K562 (cell line): ENCODE results near the gene ERCC1. TPM values are rescaled to one million over a fixed set of nuclear protein-coding genes. Genes with fewer than 3 reads are reported as not detected.

ENCODE experiments used
- ARID2 ChIP-seq: fragments of 450-650 bp; IDR thresholded peaks from 2 replicates; pipeline ENCODE4 v1.6.1; 2017; ENCODE audit warnings: antibody characterized with exemption, mild to moderate bottlenecking
- CBX1 ChIP-seq: sonication (generic); IDR thresholded peaks from 2 replicates; pipeline ENCODE4 v1.6.1; 2016; ENCODE audit warnings: antibody characterized with exemption, low read depth, mild to moderate bottlenecking
- E2F4 ChIP-seq: sonication (generic); formaldehyde crosslinking; IDR thresholded peaks from 2 replicates; pipeline ENCODE4 v1.8.0; 2022; ENCODE audit warnings: mild to moderate bottlenecking, low read depth, missing genetic modification reagents
- ELF1 ChIP-seq: fragments of 200-800 bp; sonication (Bioruptor generic); IDR thresholded peaks from 2 replicates; pipeline ENCODE4 v1.6.1; 2016; ENCODE audit warnings: missing genetic modification characterization, missing compliant biosample characterization
- FUS ChIP-seq: fragments of 200-400 bp; formaldehyde crosslinking; optimal IDR thresholded peaks from 2 replicates; pipeline ENCODE3; 2017; ENCODE audit warnings: low read depth, low read length
- GTF2A2 ChIP-seq: IDR thresholded peaks from 2 replicates; pipeline ENCODE4 v1.6.1; 2016; ENCODE audit warnings: mild to moderate bottlenecking, missing genetic modification characterization, missing compliant biosample characterization
- HIVEP1 ChIP-seq: fragments of 250-450 bp; sonication (Bioruptor Pico); IDR thresholded peaks from 2 replicates; pipeline ENCODE4 v1.4.0; 2020; ENCODE audit warnings: mild to moderate bottlenecking
- KLF1 ChIP-seq: fragments of 450-650 bp; IDR thresholded peaks from 2 replicates; pipeline ENCODE4 v1.6.1; 2016; ENCODE audit warnings: missing genetic modification characterization, missing compliant biosample characterization
- MBD2 ChIP-seq: sonication (generic); IDR thresholded peaks from 2 replicates; pipeline ENCODE4 v1.6.1; 2016; ENCODE audit warnings: low read depth, borderline replicate concordance
- NR1H2 ChIP-seq: sonication (generic); formaldehyde crosslinking; IDR thresholded peaks from 2 replicates; pipeline ENCODE4 v1.4.0; 2020; ENCODE audit warnings: mild to moderate bottlenecking, missing genetic modification reagents
- RBM14 ChIP-seq: fragments of 200-400 bp; formaldehyde crosslinking; IDR thresholded peaks from 2 replicates; pipeline ENCODE4 v1.6.1; 2018; ENCODE audit warnings: low read depth, mild to moderate bottlenecking, low read length, moderate library complexity, borderline replicate concordance; ENCODE audit not compliant: insufficient read depth
- RBM25 ChIP-seq: fragments of 200-400 bp; formaldehyde crosslinking; IDR thresholded peaks from 2 replicates; pipeline ENCODE4 v1.6.1; 2018; ENCODE audit warnings: low read length, low read depth, moderate library complexity; ENCODE audit not compliant: severe bottlenecking
- SRF ChIP-seq, 2 experiments: fragments of 250-450, 450-650 bp in 1 of 2; sonication (Bioruptor Pico) in 1 of 2; sonication (generic) in 1 of 2; formaldehyde crosslinking; IDR thresholded peaks; 2 replicates each; pipeline versions ENCODE4 v1.5.0 to v1.5.1; 2020 to 2022; ENCODE audit warnings: mild to moderate bottlenecking in 1 of 2, missing genetic modification reagents in 1 of 2
- USF2 ChIP-seq: sonication (generic); formaldehyde crosslinking; IDR thresholded peaks from 2 replicates; pipeline ENCODE4 v1.5.0; 2020; ENCODE audit warnings: missing genetic modification reagents
- ZBED1 ChIP-seq: IDR thresholded peaks from 2 replicates; pipeline ENCODE4 v1.6.1; 2014
- ZNF316 ChIP-seq: fragments of 450-650 bp; IDR thresholded peaks from 2 replicates; pipeline ENCODE4 v1.6.1; 2016
- ZNF431 ChIP-seq: sonication (generic); formaldehyde crosslinking; IDR thresholded peaks from 2 replicates; pipeline ENCODE4 v1.8.0; 2022; ENCODE audit warnings: mild to moderate bottlenecking, missing genetic modification reagents
- polyA plus RNA-seq, 8 experiments: library from polyadenylated mRNA; depleted of rRNA in 4 of 8; stranded (reverse) in 5 of 8; unstranded in 3 of 8; fragments of >200 nt; fragmentation: Nextera tagmentation in 2 of 8; fragmentation: Illumina TruSeq in 1 of 8; extraction: Ambion mirVana in 2 of 8; extraction: Trizol in 1 of 8; gene quantifications; 2 replicates each; pipeline versions ENCODE4 v1.2.1 to v1.2.3, GENCODE V29; 2011 to 2014; ENCODE audit warnings: inconsistent platforms in 1 of 8, missing spikeins in 1 of 8
- total RNA-seq, 7 experiments: library from RNA; depleted of rRNA in 6 of 7; stranded (reverse); fragments of >200 nt in 6 of 7; fragmentation: Illumina TruSeq in 2 of 7; extraction: Trizol in 2 of 7; gene quantifications; 2 replicates each; pipeline versions ENCODE4 v1.2.1 to v1.2.3, GENCODE V29; 2011 to 2021; ENCODE audit warnings: low replicate concordance in 1 of 7
- TF ChIP-seq, protein P1 (sequence below): sonication (generic); formaldehyde crosslinking; IDR thresholded peaks from 2 replicates; pipeline ENCODE4 v1.8.1; 2023; ENCODE audit warnings: mild to moderate bottlenecking, missing genetic modification reagents
- TF ChIP-seq, protein P2 (sequence below): fragments of 450-650 bp; IDR thresholded peaks from 2 replicates; pipeline ENCODE4 v1.6.1; 2016; ENCODE audit warnings: low read depth, mild to moderate bottlenecking, moderate library complexity
- TF ChIP-seq, protein P3 (sequence below), 2 experiments: IDR thresholded peaks; 2 replicates each; pipeline ENCODE4 v1.6.1; 2011; ENCODE audit warnings: borderline replicate concordance in 1 of 2, control low read depth in 1 of 2, low read depth in 1 of 2, low read length in 1 of 2, mild to moderate bottlenecking in 1 of 2, mixed read lengths in 1 of 2, moderate library complexity in 1 of 2; ENCODE audit not compliant: insufficient read depth in 1 of 2, insufficient read length in 1 of 2, poor library complexity in 1 of 2, severe bottlenecking in 1 of 2; ENCODE audit errors: extremely low read depth in 1 of 2

The ERCC1 gene
- total and polyA plus RNA-seq, 9 of the 15 experiments (the other 6 are each of a cell fraction or from before 2014, with no cell fraction given): 9.3 to 92.6 (median 60.0) TPM

- TF ChIP-seq, protein P1, sequence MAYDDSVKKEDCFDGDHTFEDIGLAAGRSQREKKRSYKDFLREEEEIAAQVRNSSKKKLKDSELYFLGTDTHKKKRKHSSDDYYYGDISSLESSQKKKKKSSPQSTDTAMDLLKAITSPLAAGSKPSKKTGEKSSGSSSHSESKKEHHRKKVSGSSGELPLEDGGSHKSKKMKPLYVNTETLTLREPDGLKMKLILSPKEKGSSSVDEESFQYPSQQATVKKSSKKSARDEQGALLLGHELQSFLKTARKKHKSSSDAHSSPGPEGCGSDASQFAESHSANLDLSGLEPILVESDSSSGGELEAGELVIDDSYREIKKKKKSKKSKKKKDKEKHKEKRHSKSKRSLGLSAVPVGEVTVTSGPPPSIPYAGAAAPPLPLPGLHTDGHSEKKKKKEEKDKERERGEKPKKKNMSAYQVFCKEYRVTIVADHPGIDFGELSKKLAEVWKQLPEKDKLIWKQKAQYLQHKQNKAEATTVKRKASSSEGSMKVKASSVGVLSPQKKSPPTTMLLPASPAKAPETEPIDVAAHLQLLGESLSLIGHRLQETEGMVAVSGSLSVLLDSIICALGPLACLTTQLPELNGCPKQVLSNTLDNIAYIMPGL (CRISPR knock-in tag): peak; percentile 97
- TF ChIP-seq MBD2: peak; percentile 32; the same call in 1 of the 2 replicates
- 0 out of 2 replicates have a peak, but pooled peaks have one; percentile 23 for TF ChIP-seq ZNF431 (CRISPR knock-in tag)
- TF ChIP-seq CBX1: peak; percentile 86
- TF ChIP-seq USF2: no peak
- TF ChIP-seq ELF1: peak; percentile 91
- TF ChIP-seq, protein P2, sequence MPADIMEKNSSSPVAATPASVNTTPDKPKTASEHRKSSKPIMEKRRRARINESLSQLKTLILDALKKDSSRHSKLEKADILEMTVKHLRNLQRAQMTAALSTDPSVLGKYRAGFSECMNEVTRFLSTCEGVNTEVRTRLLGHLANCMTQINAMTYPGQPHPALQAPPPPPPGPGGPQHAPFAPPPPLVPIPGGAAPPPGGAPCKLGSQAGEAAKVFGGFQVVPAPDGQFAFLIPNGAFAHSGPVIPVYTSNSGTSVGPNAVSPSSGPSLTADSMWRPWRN: no peak
- no peak for TF ChIP-seq NR1H2
- no peak for TF ChIP-seq HIVEP1
- TF ChIP-seq FUS: peak; percentile 38
- TF ChIP-seq ZBED1: peak; percentile 79; the same call in 1 of the 2 replicates
- TF ChIP-seq KLF1 (tag): peak; percentile 87; the same call in 1 of the 2 replicates
- TF ChIP-seq E2F4: no peak
- no peak for TF ChIP-seq GTF2A2 (tag)
- peak; percentile 93 to 98 for TF ChIP-seq SRF (CRISPR knock-in tag; IDR thresholded peaks at IDR 0.05)
- TF ChIP-seq ZNF316: peak; percentile 71
- TF ChIP-seq RBM14: 0 out of 2 replicates have a peak, but pooled peaks have one; percentile 81
- peak; percentile 49; the same call in 1 of the 2 replicates for TF ChIP-seq ARID2
- TF ChIP-seq, protein P3, sequence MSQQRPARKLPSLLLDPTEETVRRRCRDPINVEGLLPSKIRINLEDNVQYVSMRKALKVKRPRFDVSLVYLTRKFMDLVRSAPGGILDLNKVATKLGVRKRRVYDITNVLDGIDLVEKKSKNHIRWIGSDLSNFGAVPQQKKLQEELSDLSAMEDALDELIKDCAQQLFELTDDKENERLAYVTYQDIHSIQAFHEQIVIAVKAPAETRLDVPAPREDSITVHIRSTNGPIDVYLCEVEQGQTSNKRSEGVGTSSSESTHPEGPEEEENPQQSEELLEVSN (IDR thresholded peaks at IDR 0.05; ENCODE audit: borderline replicate concordance in 1 of 2, extremely low read depth in 1 of 2, insufficient read depth in 1 of 2, insufficient read length in 1 of 2, low read depth in 1 of 2, low read length in 1 of 2, poor library complexity in 1 of 2, severe bottlenecking in 1 of 2): peak in 1 of 2 experiments; percentile 87
- TF ChIP-seq RBM25: peak; percentile 61
These were observed 16.0 kb upstream of the ERCC1 start (continued) for GRCh38 chr19:45439569-45440258.
